22Rv1 (cell line): ENCODE results near the gene IMP4.
A peak's percentile ranks its signal among the peaks of the same experiment; 100 is the strongest.

Experiments
- H3K27ac ChIP-seq: fragments of 450-650 bp; 2 replicates; pipeline ENCODE4 v1.5.1; 2017
- CTCF ChIP-seq: fragments of 450-650 bp; IDR thresholded peaks from 2 replicates; pipeline ENCODE4 v1.5.1; 2017; ENCODE audit warnings: mild to moderate bottlenecking
- ZFX ChIP-seq: fragments of 450-650 bp; IDR thresholded peaks from 2 replicates; pipeline ENCODE4 v1.6.1; 2017; ENCODE audit warnings: antibody characterized with exemption, borderline replicate concordance

The IMP4 gene

GRCh38 chr2:130342533-130343275 lies at the start of gene IMP4:
Gene IMP4, plus strand, starts transcription at chr2:130342897. Its CDS starts 36 bp downstream, at chr2:130342933.
- TF ChIP-seq CTCF (no peak; the same call in 1 of the 2 replicates), ZFX (no peak)
- H3K27ac ChIP-seq, result peak within 1 kb of the TSS; percentile 83

- H3K27ac ChIP-seq, result no peak overlapping the region
- TF ChIP-seq ZFX, result no peak
- no peak for TF ChIP-seq CTCF
Measured at GRCh38 chr2:130300258-130300969, 42.3 kb upstream of the IMP4 start.

- TF ChIP-seq CTCF (no peak), ZFX (no peak)
- H3K27ac ChIP-seq, result no peak overlapping the region
Measured at GRCh38 chr2:130300970-130301348, 41.7 kb upstream of the IMP4 start.

GRCh38 chr2:130302164-130302886 lies 40.4 kb upstream of the IMP4 start:
- TF ChIP-seq ZFX (no peak), CTCF (no peak)
- H3K27ac ChIP-seq, result no peak overlapping the region

- H3K27ac ChIP-seq, result no peak overlapping the region
- no peak for TF ChIP-seq ZFX
- TF ChIP-seq CTCF, result no peak
Measured at GRCh38 chr2:130303169-130303568, 39.5 kb upstream of the IMP4 start.

- no peak overlapping the region for H3K27ac ChIP-seq
- TF ChIP-seq CTCF, result no peak
- TF ChIP-seq ZFX, result no peak
Measured at GRCh38 chr2:130304726-130305125, 38.0 kb upstream of the IMP4 start.
